Erythroblast (primary cell): Measurements from ENCODE around the gene CAMSAP3.

Source experiments
- DNase-seq, 2 experiments: peaks; one replicate each; lab custom pipeline; 2025; lab: John Stamatoyannopoulos, UW
- GATA1 ChIP-seq: IDR thresholded peaks from 2 replicates; pipeline ENCODE4 v1.6.1; 2011; ENCODE audit warnings: low read depth, mild to moderate bottlenecking, control low read depth, low read length, moderate library complexity
- POLR2A ChIP-seq: IDR thresholded peaks from 2 replicates; pipeline ENCODE4 v1.6.1; 2011; ENCODE audit warnings: mild to moderate bottlenecking, low read length

CAMSAP3 gene, protein sequence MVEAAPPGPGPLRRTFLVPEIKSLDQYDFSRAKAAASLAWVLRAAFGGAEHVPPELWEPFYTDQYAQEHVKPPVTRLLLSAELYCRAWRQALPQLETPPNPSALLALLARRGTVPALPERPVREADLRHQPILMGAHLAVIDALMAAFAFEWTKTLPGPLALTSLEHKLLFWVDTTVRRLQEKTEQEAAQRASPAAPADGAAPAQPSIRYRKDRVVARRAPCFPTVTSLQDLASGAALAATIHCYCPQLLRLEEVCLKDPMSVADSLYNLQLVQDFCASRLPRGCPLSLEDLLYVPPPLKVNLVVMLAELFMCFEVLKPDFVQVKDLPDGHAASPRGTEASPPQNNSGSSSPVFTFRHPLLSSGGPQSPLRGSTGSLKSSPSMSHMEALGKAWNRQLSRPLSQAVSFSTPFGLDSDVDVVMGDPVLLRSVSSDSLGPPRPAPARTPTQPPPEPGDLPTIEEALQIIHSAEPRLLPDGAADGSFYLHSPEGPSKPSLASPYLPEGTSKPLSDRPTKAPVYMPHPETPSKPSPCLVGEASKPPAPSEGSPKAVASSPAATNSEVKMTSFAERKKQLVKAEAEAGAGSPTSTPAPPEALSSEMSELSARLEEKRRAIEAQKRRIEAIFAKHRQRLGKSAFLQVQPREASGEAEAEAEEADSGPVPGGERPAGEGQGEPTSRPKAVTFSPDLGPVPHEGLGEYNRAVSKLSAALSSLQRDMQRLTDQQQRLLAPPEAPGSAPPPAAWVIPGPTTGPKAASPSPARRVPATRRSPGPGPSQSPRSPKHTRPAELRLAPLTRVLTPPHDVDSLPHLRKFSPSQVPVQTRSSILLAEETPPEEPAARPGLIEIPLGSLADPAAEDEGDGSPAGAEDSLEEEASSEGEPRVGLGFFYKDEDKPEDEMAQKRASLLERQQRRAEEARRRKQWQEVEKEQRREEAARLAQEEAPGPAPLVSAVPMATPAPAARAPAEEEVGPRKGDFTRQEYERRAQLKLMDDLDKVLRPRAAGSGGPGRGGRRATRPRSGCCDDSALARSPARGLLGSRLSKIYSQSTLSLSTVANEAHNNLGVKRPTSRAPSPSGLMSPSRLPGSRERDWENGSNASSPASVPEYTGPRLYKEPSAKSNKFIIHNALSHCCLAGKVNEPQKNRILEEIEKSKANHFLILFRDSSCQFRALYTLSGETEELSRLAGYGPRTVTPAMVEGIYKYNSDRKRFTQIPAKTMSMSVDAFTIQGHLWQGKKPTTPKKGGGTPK

DNA sequence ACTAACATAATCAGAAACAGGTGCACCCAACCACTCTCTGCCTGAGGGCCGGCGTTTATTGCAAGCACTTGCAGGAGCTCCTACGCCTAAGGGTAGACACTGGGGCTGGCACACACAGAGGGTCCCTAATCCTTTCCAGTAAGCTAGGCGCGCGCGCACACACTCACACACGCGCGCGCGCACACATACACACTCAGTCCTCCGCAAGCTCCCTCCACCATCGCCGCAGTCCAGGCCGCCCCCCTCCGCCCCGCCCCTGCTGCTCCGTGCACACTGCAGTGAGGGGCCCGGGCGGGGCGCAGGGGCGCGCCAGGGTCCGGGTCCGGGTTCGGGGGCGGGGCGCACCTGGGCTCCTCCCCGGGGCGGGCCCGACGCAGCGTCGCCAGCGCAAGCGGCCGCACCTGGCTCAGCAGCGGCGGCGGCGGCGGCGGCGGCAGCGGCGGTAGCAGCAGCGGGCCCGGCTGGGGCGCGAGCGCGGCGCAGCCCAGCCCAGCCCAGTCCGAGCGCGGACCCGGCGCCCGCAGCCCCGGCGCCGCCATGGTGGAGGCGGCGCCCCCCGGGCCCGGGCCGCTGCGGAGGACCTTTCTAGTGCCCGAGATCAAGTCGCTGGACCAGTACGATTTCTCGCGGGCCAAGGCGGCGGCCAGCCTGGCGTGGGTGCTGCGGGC is at the start of gene CAMSAP3:
CAMSAP3 (plus strand) TSS at position 398 of the 668 bp plus-strand sequence; CDS start at position 538, 140 bp downstream.
- DNase-seq, result no peak
- no peak for TF ChIP-seq POLR2A
- no peak for TF ChIP-seq GATA1

DNA sequence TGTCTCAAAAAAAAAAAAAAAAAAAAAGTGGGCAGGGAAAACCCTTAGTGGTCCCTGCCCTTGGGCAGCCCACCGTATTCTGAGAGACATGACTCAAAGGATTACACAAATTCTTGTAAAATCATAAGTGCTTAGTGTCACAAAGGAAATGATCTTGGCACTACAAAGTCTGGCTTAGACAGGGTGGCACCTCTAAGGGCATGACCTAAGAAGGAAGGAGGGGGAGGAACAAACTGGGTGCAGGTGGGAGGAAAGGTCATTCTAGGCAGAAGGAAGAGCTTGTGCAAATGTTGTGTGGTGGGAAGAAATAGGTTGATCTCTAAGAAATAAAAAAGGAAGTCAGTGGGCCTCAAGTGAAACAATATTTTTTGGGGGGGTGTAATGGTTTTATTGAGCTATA is 49.8 kb upstream of the CAMSAP3 start:
- no peak for DNase-seq
- TF ChIP-seq POLR2A, result no peak
- no peak for TF ChIP-seq GATA1

DNA sequence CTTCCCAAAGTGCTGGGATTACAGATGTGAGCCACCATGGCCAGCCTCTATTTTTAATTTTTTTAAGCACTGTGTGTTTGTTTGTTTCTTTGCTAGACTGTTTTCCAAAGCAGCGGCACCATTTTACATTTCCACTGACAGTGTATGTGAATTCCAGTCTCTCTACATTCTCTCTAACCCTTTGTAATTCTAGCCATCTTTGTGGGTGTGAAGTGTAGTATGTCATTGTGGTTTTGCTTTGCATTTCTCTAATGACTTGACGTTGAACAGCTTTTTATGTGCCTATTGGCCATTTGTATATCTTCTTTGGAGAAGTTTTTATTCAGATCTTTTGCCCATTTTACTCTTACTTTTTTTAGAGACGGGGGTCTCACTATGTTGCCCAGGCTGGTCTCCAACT is 48.5 kb upstream of the CAMSAP3 start:
- TF ChIP-seq POLR2A (no peak), GATA1 (no peak)
- no peak for DNase-seq

DNA sequence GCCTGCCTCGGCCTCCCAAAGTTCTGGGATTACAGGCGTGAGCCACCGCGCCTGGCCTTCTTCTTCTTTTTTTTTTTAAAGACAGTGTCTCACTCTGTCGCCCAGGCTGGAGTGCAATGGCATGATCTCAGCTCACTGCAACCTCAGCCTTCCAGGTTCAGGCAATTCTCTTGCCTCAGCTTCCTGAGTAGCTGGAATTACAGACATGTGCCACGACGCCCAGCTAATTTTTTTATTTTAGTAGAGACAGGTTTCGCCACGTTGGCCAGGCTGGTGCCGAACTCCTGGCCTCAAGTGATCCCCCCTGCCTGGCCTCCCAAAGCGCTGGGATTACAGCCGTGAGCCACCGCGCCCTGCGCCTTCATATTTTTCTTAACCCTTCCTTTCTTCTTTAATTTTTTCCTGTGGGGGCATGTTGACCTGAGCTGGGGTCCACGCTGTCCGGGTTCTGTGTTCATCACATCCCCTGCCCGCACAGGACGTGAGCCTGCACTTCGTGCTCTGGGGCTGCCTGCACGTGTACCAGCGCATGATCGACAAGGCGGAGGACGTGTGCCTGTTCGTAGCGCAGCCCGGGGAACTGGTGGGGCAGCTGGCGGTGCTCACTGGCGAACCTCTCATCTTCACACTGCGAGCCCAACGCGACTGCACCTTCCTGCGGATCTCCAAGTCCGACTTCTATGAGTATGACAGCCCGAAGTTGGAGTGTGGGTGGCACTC is 46.1 kb upstream of the CAMSAP3 start:
- no peak for DNase-seq
- TF ChIP-seq GATA1, result no peak
- TF ChIP-seq POLR2A, result no peak

DNA sequence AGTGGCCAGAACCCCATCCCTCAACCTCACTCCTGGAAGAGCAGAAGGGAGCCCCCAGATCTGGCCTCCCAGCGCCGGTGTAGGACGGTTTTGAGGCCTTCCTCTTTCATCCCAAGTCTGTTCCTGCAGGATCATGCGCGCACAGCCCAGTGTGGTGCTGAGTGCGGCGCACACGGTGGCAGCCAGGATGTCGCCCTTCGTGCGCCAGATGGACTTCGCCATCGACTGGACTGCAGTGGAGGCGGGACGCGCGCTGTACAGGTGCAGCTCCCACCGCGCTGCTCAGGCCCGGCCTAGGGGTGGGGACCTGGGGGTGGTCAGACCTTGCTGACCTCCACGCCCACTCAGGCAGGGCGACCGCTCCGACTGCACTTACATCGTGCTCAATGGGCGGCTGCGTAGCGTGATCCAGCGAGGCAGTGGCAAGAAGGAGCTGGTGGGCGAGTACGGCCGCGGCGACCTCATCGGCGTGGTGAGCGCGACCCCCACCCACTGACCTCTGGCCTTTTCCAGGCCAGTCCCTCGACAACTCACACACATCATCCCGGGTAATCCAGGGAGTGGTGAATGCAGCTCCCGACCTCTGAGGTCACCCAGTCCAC is 45.4 kb upstream of the CAMSAP3 start:
- no peak for TF ChIP-seq POLR2A
- no peak for TF ChIP-seq GATA1
- DNase-seq, result no peak

DNA sequence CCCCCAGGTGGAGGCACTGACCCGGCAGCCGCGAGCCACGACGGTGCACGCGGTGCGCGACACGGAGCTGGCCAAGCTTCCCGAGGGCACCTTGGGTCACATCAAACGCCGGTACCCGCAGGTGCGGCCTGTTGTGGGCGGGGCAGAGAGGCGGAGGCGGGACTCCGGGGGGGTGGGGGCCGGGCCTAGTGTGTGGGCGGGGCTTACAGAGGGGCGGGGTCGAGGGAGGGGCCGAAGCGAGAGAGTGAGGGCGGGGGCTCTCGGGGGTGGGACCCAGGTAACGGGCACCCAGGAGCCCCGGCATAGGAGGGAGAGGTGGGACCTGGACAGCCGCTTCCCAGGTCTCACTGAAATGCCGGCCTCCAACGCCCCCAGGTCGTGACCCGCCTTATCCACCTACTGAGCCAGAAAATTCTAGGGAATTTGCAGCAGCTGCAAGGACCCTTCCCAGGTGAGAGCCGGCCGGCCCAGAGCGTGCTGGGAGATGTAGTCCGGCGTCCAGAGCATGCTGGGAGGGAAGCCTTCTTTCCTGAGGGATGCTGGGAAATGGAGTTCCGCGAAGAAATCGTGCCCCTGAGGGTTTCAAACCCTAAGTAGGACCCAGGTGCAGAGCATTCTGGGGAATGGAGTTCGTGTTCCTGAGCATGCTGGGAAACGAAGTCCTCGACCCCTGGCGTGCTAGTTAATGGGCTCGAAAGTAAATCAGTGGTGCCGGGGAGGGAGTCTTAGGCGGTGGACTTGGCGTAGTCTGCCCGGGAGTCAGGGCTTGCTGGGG is 44.5 kb upstream of the CAMSAP3 start:
- TF ChIP-seq GATA1 (no peak), POLR2A (no peak)
- DNase-seq, result peak in 1 of 2 experiments; percentile 63

DNA sequence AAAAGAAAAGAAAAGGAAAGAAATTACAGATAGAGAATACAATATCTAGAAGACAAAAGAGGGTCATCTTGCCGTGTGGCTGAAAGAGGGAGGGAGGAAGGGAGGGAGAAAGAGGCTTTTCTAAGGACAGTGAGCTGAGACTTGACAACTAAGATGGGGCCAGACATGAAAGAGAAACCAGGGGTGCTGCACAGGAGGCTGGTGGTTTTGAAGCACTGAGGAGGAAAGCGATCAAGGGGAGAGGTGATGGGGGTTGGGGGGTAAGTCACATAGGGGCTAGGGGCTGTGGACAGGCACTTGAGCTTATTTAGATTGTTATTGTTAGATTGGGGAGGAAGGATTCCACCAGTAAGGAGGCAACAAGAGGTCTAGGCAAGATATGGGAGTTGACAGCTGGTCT is 42.9 kb upstream of the CAMSAP3 start:
- TF ChIP-seq GATA1, result no peak
- no peak for TF ChIP-seq POLR2A
- DNase-seq, result no peak

DNA sequence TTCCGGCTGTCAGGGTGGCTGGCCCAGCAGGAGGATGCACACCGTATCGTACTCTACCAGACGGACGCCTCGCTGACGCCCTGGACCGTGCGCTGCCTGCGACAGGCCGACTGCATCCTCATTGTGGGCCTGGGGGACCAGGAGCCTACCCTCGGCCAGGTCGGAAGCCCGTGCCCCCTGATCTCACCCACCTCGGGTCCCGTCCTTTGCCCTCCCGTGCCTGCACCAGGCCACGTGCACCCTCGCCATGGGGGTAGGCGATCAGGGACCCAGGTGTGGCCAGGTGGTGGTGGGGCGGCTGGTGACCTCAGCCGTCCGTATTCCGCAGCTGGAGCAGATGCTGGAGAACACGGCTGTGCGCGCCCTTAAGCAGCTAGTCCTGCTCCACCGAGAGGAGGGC is 41.1 kb upstream of the CAMSAP3 start:
- DNase-seq, result no peak
- no peak for TF ChIP-seq GATA1
- no peak for TF ChIP-seq POLR2A

DNA sequence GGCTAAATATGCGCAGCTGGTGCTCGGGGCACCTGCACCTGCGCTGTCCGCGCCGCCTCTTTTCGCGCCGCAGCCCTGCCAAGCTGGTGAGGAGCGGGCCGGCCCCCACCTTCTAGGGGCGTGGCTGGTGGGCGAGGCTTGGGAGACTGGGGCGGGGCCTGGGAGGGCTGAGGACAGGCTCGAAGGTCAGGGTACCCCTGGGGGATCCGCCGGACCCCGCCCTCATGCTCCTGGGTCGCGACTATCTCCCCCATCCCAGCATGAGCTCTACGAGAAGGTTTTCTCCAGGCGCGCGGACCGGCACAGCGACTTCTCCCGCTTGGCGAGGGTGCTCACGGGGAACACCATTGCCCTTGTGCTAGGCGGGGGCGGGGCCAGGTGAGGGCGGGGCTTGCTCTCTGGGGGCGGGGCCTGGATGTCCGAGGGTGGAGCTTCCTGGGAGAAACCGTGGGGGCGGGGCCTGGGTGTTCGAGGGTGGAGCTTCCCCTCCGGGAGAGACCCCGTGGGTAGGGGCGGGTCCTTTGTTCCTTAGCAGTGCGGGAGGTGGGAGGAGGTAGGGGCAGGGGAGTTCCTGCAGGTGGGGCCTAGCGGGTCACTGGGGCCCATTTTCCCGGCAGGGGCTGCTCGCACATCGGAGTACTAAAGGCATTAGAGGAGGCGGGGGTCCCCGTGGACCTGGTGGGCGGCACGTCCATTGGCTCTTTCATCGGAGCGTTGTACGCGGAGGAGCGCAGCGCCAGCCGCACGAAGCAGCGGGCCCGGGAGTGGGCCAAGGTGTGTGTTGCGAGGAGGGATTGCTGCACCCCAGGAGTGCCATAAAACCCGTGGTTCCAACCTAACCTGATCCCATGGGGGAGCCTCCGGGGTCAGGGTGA is 40.4 kb upstream of the CAMSAP3 start:
- TF ChIP-seq GATA1 (no peak), POLR2A (no peak)
- no peak for DNase-seq

DNA sequence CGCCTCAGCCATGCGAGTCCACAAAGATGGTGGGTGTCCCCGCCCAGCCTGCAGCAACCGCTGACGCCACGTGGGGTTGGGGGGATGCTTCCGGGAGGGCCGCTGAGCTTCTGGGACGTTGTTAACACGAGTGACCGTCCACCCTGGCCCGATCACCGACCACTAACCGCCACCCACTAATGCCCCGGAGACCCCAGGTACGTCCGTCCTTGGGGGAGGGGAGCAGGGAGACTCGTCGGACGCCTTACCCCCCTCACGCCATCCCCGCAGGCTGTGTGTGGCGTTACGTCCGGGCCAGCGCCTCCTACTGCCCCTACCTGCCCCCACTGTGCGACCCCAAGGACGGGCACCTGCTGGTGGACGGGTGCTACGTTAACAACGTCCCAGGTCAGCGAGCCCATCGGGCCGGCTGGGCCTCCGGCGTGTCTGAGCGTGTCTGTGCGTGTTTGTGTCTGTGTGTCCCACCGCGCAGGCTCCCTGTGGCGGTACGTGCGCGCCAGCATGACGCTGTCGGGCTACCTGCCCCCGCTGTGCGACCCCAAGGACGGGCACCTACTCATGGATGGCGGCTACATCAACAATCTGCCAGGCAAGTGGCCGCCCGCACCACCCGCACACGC is 38.9 kb upstream of the CAMSAP3 start:
- no peak for TF ChIP-seq POLR2A
- no peak for TF ChIP-seq GATA1
- no peak for DNase-seq
